IPS DF 4.7 (cell line): ENCODE results near the gene EIF2AK3.
"Not testable (repeated sequence)": the region's sequence is repeated elsewhere in the genome, so short reads cannot be mapped to it uniquely, and the experiment has no call there.

ENCODE experiments used
- DNase-seq: peaks from one replicate; pipeline ENCODE4 v3.0.0-alpha.2; 2013; ENCODE audit warnings: low spot score; ENCODE audit errors: extremely low read depth

The EIF2AK3 gene

GRCh38 chr2:88599527-88599926 is 27.7 kb downstream of the EIF2AK3 start:
- DNase-seq: no peak

GRCh38 chr2:88597168-88597567 is 30.1 kb downstream of the EIF2AK3 start:
- DNase-seq: no peak

- no peak for DNase-seq
Observed at GRCh38 chr2:88596141-88596830, 31.0 kb downstream of the EIF2AK3 start.

- no peak for DNase-seq
Observed at GRCh38 chr2:88591698-88592097, 35.6 kb downstream of the EIF2AK3 start.

- no peak for DNase-seq
Observed at GRCh38 chr2:88590998-88591613, 36.2 kb downstream of the EIF2AK3 start.

- DNase-seq: no peak
Observed at GRCh38 chr2:88585969-88586368, 41.3 kb downstream of the EIF2AK3 start.

- DNase-seq: no peak
Observed at GRCh38 chr2:88582030-88582429, 45.2 kb downstream of the EIF2AK3 start.

GRCh38 chr2:88580088-88580487 is 47.2 kb downstream of the EIF2AK3 start:
- no peak for DNase-seq

- DNase-seq: no peak
Observed at GRCh38 chr2:88575630-88576029, 51.6 kb downstream of the EIF2AK3 start.

GRCh38 chr2:88575051-88575450 is 52.2 kb downstream of the EIF2AK3 start:
- no peak for DNase-seq

- no peak for DNase-seq
Observed at GRCh38 chr2:88574445-88574844, 52.8 kb downstream of the EIF2AK3 start.

GRCh38 chr2:88568179-88568578 is 59.1 kb downstream of the EIF2AK3 start:
- no peak for DNase-seq

GRCh38 chr2:88564402-88564801 is 62.9 kb downstream of the EIF2AK3 start:
- no peak for DNase-seq

- no peak for DNase-seq
Observed at GRCh38 chr2:88563129-88563528, 64.1 kb downstream of the EIF2AK3 start.

- DNase-seq: no peak
Observed at GRCh38 chr2:88561646-88562388, 65.4 kb downstream of the EIF2AK3 start.

GRCh38 chr2:88560619-88561307 is 66.5 kb downstream of the EIF2AK3 start:
- no peak for DNase-seq

GRCh38 chr2:88557290-88557689 is 70.0 kb downstream of the EIF2AK3 start:
- DNase-seq: no peak

GRCh38 chr2:88556026-88556425 is 71.2 kb downstream of the EIF2AK3 start:
- DNase-seq: no peak

- DNase-seq: no peak
Observed at GRCh38 chr2:88554189-88554588, 73.1 kb downstream of the EIF2AK3 start.

GRCh38 chr2:88549616-88550292 is 77.5 kb downstream of the EIF2AK3 start:
- DNase-seq: no peak

- DNase-seq: not testable (repeated sequence)
Observed at GRCh38 chr2:88546291-88546690, 81.0 kb downstream of the EIF2AK3 start.
